Fibroblast of upper back skin (primary cell): ENCODE results near the gene GPR18.
"Not testable (repeated sequence)": the region's sequence is repeated elsewhere in the genome, so short reads cannot be mapped to it uniquely, and the experiment has no call there.

Source experiments
- DNase-seq: peaks from one replicate; pipeline ENCODE4 v3.0.0-alpha.2; 2013

Gene GPR18

DNA sequence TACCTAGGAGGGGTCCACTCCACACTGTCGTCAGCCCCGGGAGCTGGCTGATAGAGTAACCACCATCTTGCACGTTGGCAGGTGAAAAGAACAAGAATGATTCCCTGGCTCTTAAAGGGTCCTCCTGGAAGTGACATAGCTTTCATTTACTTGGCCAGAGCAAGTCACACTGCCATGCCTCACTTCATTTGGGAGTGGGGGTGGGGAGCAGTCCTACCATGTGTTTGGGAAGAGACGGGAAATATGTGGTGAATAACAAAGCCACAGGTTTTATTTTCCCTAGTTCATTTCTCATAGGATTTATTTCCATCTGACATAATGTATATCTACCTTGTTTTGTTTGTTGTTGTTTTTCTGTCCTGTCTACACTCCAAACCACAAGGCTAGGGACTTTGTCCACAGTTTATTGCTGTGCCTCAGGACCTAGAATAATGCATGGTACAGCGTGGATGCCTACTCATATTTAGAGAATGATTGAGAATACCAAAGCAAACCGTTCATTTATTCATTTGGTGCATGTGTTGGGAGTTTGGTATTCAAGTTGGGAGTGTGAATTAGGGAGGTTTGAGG, 30.8 kb downstream of the GPR18 start:
- no peak for DNase-seq

DNA sequence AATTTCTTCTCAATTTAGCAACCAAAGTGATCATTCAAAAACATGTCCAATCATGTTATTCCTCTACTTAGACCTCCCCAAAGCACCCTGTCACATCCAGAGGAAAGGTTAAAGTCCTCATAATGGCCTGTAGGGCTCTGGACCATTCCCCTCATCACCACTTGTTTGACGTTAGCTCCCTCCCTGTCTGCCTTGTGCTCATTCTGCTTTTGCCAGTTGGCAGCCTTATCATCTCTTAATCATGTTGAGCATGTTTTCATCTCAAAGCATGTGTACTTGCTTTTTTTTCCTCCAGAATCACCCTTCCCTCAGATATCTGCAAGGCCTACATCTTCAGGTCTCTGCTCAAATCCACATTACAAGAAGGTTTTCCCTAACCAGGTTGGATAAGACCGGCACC, 31.7 kb downstream of the GPR18 start:
- DNase-seq, result no peak

DNA sequence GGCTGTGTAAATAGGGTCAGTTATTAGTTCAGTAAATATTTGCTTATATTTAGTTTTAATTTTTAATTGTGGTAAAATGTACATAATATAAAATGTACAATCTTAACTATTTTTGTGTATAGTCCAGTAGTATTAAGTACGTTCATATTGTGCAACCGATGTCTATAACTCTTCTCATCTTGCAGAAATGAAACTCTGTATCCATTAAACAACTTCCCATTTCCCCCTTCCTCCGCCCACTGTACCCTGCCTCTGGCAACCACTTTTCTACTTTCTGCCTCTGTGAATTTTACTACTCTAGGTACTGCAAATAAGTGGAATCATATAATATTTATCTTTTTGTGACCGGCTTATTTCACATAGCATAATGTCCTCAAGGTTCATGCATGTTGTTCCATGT, 33.1 kb downstream of the GPR18 start:
- no peak for DNase-seq

DNA sequence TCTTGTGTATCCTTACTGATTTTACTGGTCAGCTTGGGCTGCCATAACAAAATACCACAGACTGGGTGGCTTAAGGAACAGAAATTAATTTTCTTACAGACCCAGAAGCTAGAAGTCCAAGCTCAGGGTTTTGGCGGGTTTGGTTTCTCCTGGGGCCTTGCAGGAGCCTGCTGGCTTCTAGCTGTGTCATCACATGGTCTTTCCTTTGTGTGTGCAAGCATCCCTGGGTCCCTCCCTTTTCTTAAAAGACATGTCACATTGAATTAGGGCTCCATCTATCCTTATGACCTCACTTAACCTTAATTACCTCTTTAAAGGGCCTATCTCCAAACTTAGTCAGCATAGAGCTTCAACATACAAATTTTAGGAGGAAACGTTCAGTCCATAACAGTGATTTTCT, 34.2 kb downstream of the GPR18 start:
- no peak for DNase-seq

- no peak for DNase-seq
These were observed 34.6 kb downstream of the GPR18 start for GRCh38 chr13:99223587-99223986.

- DNase-seq, result no peak
These were observed 36.5 kb downstream of the GPR18 start for GRCh38 chr13:99221567-99222239.

DNA sequence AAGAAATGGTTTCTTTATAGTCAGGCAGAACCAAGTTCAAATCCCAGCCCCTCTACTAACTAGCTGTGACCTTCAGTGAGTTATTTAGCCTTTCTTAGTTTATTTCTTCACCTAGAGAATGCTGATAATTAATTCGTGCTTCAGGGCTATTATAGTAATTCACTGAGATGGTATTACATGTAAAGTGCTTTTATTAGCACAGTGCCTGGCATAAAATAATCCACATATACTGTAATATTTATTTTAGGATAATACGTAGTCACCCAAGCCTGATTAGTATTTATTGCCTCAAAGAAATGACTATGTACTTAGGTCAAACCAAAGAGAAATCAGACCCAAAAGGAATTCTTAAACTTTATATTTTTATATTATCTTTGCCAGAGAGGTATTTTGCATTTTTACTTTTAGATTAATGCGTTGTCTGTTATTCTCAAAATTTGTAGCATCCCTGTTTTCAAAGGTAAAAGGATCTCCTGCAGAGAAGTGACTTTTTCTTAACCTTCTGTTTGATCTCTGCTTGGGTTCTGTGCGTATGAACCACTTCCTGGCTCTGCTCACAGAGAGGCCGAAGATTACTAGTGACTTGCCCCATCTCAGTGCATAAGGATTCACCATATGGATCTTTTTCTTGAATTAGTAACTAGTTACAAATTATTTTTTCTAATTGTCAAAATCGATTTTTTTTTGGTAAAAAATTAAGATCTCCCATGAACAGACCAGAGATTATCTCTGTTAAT, 37.8 kb downstream of the GPR18 start:
- no peak for DNase-seq

DNA sequence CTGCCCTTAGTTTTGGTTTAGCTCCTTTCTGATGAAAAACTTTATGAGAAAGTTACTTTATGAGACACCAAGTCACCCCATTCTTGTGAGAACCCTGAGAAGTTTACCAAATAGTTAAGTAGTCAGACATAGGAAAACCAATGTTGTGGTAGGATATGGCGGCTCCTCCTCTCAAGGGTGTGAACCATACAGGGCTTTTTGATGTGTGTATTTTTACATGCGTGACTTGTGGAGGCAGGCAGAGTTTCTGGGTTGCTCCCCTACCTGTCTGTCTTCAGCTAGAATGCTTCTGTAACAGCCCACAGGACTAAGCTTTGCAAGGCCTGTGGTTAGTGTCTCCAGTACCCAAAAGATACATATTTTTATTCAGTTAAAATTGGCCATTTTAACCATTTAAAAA, 39.2 kb downstream of the GPR18 start:
- DNase-seq, result no peak

DNA sequence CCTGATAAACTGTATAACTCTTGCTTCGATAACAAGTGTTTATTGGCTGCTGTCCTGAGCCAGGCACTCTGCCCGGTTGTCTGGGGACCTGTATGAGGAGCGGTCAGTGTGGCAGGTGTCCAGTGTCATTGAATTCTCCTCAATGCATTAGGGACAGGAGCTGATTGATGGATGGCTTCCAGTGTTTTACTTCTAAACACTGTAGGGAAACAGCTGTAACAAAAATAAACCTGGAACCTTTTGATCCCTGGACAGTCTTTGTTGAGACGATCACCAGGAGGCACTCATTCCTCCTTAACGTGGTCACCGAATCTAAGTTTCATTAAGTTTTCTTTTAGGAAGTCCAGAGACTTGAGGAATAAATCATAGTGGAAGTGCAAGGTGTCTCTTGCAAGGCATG, 39.6 kb downstream of the GPR18 start:
- DNase-seq, result no peak

GRCh38 chr13:99218126-99218525, 40.1 kb downstream of the GPR18 start:
- no peak for DNase-seq

GRCh38 chr13:99217461-99218110, 40.6 kb downstream of the GPR18 start:
- DNase-seq, result no peak

DNA sequence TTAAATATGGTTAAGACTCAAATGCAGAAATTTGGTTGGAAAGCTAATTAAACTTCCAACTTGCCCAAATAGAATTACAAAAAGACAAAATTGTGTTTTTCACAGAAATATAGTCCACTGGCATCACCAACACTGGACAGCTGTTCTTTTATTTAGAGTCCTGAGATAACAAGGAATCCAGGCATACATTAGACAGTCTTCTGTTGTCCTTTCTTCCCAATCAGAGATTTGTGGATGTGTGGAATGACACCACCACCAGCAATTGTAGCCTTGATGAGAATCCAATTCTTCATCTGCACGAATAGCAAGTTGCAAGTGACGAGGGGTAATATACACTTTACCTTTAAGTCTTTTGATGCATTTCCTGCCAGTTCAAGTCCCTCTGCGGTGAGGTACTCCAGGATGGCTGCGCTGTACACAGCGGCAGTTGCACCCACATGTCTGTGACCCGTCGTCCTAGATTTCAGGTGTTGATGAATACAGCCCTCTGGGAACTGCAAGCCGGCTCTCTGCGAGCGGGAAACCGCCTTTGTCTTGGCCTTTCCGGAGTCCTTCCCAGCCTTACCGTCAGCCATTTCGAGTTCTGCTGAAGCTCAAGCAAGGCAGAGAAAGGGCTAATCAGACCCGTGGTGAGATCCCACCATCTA, 42.9 kb downstream of the GPR18 start:
- no peak for DNase-seq

- DNase-seq, result no peak
These were observed 43.4 kb downstream of the GPR18 start for GRCh38 chr13:99214731-99215130.

DNA sequence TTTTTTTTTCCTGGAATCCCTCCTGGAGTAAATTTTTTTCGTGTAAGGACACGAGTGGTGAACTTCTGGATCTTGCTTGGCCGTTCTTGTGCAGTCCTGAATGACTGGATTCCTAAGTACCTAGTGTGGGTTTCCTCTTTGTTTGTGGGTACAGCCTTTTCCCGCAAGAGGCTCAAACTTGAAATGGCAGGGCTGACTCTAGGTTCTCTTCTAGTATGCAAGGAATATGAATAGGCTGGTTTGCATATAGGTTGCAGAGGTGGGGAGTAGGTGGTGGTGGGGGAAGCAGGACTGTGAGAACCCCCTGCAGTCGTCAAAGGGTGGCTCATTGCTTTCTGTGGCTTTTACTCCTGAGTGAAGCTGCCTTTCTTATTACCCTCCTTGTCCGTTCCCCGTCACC, 43.9 kb downstream of the GPR18 start:
- DNase-seq, result no peak

- DNase-seq, result no peak
These were observed 46.7 kb downstream of the GPR18 start for GRCh38 chr13:99211421-99212035.

DNA sequence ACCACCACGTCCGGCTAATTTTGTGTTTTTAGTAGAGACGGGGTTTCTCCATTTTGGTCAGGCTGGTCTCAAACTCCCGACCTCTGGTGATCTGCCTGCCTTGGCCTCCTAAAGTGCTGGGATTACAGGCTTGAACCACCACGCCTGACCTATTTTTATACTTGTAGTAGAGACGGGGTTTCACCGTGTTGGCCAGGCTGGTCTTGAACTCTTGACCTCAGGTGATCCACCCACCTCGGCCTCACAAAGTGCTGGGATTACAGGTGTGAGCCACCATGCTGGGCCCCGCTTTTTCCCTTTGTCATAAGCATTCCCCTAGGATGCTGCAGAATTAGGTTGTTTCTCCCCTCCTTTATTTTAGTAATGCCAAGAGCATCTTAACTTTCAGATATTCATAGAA, 47.6 kb downstream of the GPR18 start:
- DNase-seq, result not testable (repeated sequence)

- no peak for DNase-seq
These were observed 49.2 kb downstream of the GPR18 start for GRCh38 chr13:99208845-99209527.

GRCh38 chr13:99208185-99208584, 50.0 kb downstream of the GPR18 start:
- no peak for DNase-seq

- no peak for DNase-seq
These were observed 50.7 kb downstream of the GPR18 start for GRCh38 chr13:99207511-99207910.

DNA sequence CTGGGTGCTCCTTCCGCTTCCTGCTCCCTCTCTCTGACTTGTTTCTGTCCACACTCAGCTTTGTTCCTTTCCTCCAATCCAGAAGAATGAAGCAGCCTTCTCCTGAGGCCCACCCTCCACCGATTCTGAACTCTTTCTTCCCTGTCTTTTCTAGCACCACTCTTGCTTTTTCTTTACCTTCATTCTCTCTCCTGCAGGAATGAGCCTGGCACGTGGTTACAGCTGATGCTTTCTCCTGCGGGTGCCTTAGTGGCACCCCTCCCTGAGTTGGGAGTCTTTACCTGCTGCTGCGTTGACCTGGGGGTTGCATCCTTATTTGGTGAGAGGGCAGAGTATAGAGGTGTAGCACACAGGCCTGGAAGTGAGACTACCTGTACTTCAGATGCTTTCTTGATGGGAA, 51.3 kb downstream of the GPR18 start:
- DNase-seq, result no peak

- DNase-seq, result no peak
These were observed 52.0 kb downstream of the GPR18 start for GRCh38 chr13:99206226-99206625.

GRCh38 chr13:99205621-99206220, 52.5 kb downstream of the GPR18 start:
- no peak for DNase-seq
